HG02623 (cell line): Measurements from ENCODE around the gene ADAM12.
"Not testable (repeated sequence)": the region's sequence is repeated elsewhere in the genome, so short reads cannot be mapped to it uniquely, and the experiment has no call there.

Source experiments
- ATAC-seq: cut with Tn5 transposase; IDR thresholded peaks from one replicate; pipeline ENCODE4 v1.9.1; 2021; ENCODE audit warnings: moderate library complexity; ENCODE audit not compliant: unreplicated experiment

ADAM12 gene

DNA sequence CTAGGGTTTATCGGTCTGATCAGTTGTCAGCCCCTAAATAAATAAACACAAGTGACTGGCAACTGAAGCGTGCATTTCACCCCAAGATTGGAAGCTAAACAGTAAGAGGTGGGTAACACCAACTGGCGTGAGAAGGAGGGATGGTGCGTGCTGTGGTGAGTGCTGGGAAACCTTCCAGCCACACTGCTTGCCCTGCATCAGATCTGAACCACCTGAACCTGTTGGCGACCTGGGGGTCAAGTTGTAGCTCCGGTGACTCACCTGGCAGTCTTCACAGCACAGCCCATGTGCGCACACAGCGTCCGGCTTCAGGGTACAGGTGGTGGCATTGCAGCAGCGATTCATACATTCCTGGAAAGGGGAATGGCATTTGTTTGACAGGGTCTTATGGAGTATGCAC, 321.8 kb downstream of the ADAM12 start:
- no peak for ATAC-seq

DNA sequence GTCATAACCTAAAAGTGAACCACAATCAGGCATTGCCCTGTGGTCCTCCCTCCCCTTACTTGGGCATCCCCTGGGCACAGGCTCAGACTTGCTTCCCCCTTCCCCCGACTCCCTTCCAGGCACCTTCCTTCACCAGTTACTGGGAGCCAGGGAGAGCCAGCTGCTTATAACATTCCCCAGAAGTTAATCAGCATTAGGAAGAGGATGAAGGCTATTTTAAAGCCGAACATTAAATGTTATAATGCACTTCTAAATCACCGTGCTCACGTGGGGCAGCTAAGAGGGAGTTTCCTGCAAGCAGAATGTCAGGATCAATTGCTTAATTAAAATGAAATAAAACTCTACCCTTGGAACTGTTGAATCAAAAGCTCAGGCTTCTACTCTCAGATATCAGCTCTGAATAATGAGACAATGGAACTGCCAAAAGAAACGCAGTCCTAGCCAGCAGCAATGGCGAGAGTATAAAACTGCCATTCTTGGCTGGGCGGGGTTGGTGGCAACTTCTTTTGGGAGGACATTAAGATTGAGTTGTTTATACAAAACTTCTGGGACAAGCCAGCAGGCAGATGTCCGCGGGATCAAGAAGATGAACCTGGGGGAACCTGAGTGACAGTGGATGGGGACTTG, 322.4 kb downstream of the ADAM12 start:
- ATAC-seq: no peak

DNA sequence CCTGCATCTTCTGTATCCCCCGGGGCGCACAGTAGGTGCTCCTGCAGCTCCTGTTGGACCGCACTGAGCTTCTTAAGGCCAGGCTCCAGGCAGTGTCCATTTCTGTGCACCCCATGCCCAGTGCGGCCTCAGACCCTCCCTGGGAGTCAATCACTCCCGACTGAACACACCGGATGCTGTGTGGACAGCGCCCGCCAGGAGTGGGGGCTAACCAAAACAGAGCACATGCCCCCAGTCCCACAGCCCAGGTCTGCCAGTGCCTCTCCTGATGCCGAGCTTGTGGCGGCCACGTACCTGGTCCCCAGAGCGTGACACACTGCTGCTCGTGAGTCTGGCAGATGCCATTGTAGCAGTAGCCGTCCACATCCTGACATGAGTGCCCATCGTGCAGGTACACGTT, 323.8 kb downstream of the ADAM12 start:
- ATAC-seq: no peak

DNA sequence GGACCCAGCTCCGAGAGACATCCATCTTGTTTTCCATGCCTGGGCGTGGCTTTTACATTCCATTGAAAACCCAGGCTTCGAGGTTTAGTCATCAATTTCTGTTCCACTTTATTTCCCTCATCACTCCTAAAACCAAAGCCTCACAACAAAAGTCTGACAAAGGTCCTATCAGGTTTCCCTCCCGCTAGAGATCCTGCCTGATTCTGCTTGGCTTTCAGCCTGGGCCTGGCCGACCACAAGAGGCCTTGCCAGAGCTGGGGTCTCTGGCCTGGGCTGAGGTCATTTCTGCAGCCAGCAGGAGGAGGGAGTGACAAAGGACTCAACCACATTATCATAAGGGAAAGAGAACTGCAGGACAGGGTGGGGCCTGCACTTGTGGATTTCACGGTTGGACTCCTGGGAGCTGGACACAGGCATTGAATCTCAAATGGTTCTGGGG, 324.9 kb downstream of the ADAM12 start:
- no peak for ATAC-seq

DNA sequence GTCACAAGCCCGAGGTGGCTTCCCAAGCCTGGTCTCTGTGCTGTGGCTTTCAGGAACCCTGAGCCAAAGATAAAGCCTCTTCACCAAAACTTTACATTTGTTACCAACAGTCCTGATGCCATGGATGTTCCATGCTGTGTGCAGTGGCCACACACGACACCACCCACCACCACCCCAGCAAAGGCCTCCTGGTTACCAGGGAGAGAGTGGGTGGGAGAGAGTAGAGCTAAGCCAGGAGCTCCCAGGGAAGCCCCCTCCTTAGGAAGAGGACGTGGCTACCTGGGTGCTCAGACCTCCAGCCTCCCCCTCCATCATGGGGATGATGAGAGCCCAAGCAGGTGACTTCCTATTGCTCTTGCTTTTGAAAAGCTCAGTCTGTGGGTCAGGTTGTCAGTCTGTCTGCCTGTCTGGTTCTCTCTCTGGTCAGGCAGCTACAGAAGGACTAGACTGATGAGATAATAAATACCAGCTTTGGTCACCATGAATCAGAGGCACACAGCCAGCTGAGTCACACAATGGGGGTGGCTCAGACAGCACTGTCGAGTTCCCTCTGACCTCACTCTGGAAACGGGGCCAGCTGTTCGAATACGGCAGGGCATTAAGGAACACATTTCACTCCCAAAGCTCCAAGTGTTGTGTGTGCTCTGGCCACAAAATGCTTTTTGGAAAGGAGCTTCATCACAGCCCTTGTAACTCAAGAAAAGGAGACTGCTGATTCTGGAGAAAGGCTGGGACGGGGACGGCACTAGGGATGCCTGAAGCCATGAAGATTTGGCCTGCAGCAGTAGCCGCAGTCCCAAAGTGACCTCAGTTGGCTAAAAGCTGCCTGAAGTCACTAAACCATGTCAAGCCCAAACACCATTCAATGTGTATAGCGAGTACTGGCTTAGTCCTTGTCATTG, 325.9 kb downstream of the ADAM12 start:
- no peak for ATAC-seq

DNA sequence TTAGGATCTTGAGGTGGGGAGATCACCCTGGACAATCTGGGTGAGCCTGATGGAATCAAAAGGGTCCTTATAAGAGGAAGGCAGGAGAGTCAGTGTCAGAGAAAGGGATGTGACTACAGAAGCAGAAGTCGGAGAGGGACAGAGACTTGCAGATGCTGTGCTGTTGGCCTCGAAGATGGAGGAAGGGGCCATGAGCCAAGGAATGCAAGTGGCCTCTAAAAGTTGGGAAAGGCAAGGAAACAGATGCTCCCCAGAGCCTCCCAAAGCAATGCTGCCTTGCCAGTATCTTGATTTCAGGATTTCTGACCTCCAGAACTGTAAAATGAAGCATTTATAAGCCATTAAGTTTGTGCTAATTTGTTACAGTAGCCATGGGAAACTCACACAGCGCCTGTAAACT, 326.8 kb downstream of the ADAM12 start:
- ATAC-seq: no peak

DNA sequence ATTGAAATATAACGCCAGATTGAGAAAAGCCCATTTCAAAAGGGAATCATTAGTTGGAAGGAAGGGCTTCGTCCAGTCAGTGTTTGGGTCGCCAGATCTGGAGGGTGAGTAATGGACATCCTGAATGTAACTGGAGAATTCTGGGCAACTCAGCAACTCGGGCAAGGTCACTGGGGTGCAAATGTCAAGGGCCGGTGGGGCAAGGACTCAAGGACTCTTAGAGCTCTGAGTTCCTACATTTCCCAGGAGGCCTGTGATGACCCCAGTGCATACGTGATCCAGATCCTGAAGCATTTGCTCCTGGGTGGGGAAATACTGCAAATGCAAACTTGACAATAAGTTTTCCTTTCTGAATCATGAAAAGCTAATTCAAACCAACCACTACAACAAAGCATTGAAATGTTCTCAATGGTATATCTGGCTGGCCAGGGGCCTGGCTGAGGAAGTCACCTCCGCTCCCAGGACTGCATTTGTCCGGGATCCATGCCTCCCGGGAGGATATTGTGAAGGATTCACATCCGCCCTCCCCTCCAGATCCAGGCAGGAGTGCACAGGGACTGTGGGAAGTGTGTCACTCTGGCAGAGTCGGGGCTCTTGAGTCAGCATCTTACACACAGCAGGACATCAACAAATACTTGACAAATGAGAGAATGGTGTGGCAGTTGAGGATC, 327.9 kb downstream of the ADAM12 start:
- no peak for ATAC-seq

DNA sequence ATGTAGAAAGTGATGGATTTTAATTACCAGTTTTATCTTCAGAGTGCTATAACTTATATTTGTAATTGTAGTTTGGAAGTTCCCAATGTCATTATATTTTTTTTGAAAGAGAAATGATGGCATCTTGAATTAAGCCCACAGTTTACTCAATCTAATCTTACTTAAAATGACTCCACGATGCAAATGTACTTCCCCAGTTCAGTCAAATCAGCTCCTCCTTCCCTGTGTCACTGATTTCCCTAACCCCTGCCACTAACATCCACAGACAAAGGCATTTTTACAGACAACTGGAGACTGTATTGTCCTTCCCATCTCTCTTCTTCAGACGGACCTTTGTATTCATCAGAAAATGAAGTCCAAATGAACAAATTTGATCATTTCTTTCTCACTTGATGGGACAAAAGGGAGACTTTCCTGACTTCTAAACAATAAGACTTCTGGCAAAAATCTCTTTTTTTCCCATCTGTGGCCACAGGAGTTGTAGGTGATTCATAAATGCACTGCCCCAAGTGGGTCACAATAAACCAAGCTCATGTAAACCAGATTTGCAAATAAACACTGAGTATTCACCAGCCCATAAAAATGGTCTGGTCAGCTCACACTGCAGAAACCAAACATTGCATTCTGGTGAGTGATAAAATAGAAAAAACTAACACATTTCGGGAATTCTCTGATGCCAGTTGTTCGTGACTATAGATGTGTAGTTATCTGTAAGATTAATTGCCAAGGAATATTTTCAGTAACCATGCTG, 329.0 kb downstream of the ADAM12 start:
- ATAC-seq: no peak

DNA sequence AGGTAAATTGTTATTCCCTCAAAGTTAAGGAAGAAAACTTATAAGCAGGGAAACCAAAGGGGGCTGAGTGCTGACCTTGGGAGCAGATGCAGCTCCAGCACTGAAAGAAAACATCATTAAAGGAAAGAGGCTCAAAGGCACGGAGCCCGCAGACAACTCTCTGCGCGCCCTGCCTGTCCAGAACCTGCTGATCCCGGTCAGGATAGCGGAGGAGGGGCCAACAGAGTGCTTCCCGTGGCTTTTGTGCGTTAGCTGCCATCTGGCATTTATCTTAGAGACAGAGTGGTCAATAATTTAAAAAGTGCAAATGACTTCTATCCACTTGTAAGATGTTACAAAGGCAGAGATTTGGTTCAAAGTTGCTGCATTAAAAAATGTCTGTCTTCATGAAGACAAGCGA, 329.8 kb downstream of the ADAM12 start:
- ATAC-seq: no peak

DNA sequence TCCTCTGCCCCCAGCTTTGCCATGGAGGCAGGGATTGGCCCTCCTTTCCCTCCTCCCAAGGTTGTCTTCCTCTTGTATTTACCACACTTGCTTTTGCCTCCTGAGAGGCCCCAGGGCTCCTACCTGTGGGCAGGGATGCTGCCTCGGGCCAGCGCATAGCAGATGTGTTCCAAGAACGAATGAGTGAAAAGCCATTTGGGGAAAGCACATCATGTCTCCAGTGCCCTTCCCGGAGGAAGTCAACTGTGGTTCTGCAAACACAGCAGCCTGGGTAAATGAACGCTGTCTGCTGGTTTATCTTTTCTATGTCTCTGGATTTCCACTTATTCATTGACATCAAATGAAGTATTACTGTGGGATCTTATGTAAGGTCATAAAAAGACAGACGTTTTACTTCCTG, 330.2 kb downstream of the ADAM12 start:
- ATAC-seq: no peak

DNA sequence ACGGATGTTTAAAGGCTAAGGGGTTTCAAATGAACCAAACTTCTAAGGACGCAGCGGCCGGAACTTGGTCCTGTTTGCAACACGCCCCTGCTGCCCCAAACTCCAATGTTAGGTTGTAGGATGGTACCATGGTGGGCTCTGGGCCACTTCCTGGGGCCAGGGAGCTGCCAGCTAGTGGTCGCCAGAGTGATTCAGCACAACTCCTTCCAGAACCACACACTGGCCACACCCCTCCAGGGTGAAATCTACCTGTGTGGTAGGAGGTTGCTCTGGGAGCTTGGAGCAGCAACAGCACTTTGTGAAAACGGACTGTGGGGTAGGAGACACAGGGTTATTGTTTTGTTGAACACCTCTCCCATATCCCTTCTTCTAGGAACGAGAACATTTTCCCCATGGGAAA, 330.8 kb downstream of the ADAM12 start:
- ATAC-seq: no peak

DNA sequence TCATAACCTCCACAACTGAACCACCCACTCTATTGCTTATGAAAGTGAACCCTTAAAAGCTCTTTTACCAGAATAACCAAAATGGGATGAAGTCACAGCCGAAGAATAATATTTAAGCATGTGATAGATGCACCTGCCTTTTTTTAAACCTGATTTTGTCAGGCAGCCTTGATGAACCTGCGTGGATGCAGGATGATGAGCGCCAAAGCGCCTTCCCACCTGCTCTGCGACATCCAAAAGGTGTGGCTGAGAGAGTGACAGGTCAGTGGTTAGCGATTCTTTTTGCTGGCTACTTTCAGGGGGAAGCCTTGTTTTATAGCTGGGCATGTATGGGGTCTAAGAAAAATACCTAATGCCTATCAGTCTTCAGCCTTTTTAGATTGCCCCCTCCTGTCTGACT, 334.1 kb downstream of the ADAM12 start:
- ATAC-seq: no peak

DNA sequence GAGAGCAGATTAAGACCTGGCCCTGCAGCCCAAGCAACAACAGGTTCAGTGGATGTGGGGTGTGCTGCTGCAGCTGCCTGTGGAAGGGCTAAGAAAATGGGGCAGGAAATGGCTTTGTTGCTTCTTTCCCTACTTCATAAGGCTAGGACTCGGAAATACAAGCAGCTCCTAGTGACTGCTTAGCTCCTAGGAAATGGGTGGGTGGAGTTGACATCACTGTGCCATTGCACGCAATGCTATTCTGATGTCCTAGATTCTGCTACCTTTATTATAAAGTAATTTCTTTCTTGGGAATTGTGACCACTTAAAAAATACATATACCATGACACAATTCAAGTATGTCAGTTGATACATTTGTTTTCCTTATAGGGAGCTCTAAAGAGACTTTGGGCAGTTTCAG, 336.1 kb downstream of the ADAM12 start:
- ATAC-seq: no peak

DNA sequence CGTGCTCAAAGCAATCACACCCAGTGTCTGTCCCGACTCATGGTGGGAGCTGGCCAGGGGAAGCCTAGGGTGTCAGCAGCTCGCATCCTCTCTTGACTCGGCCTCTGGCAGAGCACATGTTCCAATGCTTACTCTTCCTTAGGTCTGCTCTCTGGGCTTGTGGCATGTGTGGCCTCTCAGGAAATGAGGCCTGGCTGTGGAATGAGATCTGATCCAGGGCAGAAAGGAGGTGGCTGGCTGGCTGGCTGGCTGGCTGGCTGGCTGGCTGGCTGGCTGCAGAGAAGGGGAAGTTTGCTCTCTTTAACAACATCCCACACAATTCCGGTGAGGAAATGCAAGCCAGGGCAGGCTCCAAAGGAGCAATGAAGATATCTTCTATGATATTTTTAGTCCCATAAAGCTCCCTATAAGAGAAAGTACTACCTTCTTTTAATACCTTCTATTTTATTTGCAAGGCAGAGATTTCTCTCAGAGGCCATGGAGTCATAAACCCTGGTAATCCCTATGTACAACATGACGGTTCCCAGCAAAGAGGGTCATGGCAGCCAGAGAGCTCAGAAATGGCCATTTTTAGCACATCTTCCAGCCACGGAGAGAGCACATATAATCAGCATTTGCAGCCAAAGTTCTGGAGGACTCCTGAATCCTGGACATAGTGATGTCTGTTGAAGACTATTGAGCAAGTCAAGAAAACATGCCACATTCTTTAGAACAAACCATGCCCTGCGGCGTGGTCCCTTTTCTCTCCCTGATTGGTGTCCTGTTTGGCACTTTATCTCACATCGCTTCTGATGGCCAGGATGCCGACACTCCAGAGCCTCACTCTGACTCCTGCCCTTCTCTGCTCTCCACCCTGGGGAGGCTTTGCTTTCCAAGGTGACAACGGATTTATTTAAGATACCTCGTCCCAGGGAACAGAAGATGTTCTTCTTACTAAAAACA, 338.2 kb downstream of the ADAM12 start:
- ATAC-seq: no peak

DNA sequence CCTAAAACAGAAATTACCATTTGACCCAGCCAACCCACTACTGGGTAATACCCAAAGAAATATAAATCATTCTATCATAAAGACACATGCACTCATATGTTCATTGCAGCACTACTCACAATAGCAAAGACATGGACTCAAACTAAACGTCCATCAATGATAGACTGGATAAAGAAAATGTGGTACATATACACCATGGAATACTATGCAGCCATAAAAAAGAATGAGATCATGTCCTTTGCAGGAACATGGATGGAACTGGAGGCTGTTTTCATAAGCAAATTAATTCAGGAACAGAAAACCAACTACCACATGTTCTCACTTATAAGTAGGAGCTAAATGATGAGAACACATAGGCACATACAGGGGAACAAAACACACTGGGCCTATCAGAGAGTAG, 340.5 kb downstream of the ADAM12 start:
- ATAC-seq: not testable (repeated sequence)

DNA sequence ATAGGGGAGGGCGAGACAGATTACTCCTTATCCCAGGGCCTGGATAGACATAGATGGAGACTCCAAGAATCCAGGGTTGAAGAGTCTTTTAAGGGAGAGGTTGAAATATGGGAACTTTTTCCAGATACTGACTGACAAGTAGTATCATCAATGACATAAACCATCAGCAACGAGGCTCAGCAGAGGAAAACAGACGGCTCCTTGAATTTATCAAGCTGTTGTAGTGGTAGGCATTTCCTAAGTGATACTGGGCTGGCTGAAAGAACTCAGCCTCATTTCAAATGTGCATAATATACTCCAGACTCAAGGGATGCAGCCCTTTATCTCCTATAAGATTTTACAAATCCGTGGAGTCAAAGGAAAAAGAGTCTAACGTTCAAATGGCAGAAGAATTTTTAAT, 341.4 kb downstream of the ADAM12 start:
- ATAC-seq: no peak

DNA sequence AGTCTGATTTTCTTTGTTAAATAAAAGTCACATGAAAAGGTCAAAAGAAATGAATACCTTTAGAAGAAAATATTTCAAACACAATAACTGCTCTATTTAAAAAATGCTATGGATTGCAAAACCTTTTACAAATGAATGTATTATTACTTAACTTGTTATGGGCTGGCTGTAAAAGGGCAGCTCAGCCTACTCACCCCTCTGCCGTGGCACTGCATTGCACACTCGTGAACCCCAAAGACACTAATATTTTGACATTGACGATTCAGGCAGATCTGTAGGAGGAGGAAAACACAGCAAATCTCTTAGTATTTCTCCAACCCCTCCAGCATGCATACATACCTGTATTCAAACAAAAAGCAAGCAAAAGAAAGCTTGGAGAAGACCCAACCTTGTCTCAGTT, 342.4 kb downstream of the ADAM12 start:
- ATAC-seq: no peak

DNA sequence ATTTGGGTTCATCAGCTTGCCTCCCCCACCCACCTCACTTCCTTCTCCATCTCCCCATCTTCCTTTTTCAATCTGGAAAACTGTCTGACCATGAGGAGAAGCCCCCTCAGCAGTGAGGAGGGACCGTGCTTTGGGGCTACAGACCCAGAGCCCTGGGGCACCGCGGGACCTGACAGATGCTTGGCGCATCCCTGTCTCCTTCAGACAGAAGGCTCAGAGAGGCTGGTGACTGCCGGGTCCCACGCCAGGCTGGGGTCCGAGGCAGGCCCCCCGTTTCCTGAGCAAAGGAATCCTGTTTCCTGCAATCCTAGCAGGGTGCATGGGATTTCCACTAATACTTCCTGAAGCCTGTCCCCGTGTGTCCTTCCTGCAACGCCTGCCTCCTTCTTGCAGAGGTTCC, 344.9 kb downstream of the ADAM12 start:
- no peak for ATAC-seq

DNA sequence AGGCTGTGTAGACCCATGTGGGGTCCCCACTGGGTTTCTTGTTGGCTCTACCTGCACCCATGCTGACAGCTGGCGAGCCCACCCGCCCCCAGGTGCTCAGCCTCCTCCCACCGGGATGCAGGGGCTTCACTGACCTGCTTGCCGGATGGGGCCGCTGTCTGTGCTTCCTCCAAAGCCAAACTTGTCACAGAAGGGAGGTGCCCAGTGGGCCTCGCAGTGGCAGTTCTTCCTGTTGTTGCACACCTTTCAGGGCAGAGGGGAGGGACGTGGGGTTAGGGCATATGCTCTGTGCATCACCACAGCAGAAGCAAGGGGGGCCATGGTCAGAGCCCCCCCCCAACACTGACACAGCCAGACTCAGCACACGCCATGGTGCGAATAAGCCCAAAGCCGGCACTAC, 345.4 kb downstream of the ADAM12 start:
- ATAC-seq: no peak

DNA sequence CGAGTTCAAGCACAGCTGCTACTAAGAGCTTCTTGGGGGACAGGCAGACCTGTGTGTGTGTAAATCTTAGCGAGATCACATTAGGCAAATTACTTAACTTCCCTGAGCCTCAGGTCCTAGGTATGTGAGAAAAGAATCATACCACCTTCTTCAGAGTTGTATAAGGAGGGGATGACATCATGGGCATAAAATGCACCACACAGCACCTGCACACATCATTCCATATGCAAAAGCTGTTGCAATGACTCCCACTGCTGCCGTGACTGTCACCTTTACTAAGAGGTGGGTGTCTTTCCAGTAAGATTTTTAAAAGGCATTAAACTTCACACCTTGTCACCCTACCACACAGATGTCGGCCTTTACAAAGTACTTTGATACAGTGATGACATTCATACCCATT, 345.9 kb downstream of the ADAM12 start:
- no peak for ATAC-seq
